DOHH2 (cell line): ENCODE data around the gene CPSF6.

Experiments
- EZH2phosphoT487 ChIP-seq: fragments of 200-600 bp; sonication (generic); IDR thresholded peaks from 2 replicates; pipeline ENCODE4 v1.6.1; 2017; ENCODE audit warnings: borderline replicate concordance, mild to moderate bottlenecking, antibody characterized with exemption, low read length, moderate library complexity, mixed read lengths
- TF ChIP-seq, protein P1 (sequence below): fragments of 200-600 bp; sonication (generic); IDR thresholded peaks from one replicate; pipeline ENCODE4 v1.5.1; 2014; ENCODE audit warnings: antibody characterized with exemption, mild to moderate bottlenecking, low read depth, low read length; ENCODE audit not compliant: poor library complexity, severe bottlenecking

GRCh38 chr12:69284131-69284530 is 44.8 kb downstream of the CPSF6 start:
- TF ChIP-seq, protein P1, sequence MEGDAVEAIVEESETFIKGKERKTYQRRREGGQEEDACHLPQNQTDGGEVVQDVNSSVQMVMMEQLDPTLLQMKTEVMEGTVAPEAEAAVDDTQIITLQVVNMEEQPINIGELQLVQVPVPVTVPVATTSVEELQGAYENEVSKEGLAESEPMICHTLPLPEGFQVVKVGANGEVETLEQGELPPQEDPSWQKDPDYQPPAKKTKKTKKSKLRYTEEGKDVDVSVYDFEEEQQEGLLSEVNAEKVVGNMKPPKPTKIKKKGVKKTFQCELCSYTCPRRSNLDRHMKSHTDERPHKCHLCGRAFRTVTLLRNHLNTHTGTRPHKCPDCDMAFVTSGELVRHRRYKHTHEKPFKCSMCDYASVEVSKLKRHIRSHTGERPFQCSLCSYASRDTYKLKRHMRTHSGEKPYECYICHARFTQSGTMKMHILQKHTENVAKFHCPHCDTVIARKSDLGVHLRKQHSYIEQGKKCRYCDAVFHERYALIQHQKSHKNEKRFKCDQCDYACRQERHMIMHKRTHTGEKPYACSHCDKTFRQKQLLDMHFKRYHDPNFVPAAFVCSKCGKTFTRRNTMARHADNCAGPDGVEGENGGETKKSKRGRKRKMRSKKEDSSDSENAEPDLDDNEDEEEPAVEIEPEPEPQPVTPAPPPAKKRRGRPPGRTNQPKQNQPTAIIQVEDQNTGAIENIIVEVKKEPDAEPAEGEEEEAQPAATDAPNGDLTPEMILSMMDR, result no peak
- no peak for TF ChIP-seq EZH2phosphoT487
